Loucy (cell line): ENCODE data around the gene TMEM69.

ENCODE experiments used
- H2AFZ ChIP-seq: fragments of 200-600 bp; sonication (generic); 2 replicates; pipeline ENCODE4 v1.6.0; 2016; ENCODE audit warnings: antibody characterized with exemption, mild to moderate bottlenecking, low read length, moderate library complexity
- H3F3A ChIP-seq: fragments of 200-600 bp; 2 replicates; pipeline ENCODE4 v1.6.0; 2016; ENCODE audit warnings: antibody characterized with exemption, low read depth, mild to moderate bottlenecking
- H3K27me3 ChIP-seq: fragments of 200-600 bp; sonication (generic); 2 replicates; pipeline ENCODE4 v1.6.1; 2014; ENCODE audit warnings: low read length, mild to moderate bottlenecking; ENCODE audit not compliant: insufficient read depth, poor library complexity, severe bottlenecking
- H3K36me3 ChIP-seq: fragments of 200-600 bp; sonication (generic); 2 replicates; pipeline ENCODE4 v1.6.1; 2016; ENCODE audit warnings: low read length; ENCODE audit not compliant: insufficient read depth
- H3K4me1 ChIP-seq: fragments of 200-600 bp; sonication (generic); 2 replicates; pipeline ENCODE4 v1.5.1; 2014; ENCODE audit warnings: low read length, mild to moderate bottlenecking; ENCODE audit not compliant: insufficient read depth, poor library complexity, severe bottlenecking
- H3K4me2 ChIP-seq: fragments of 200-600 bp; sonication (generic); 2 replicates; pipeline ENCODE4 v1.6.0; 2014; ENCODE audit warnings: antibody characterized with exemption, low read length, low read depth, mild to moderate bottlenecking; ENCODE audit not compliant: poor library complexity, severe bottlenecking
- H3K4me3 ChIP-seq: fragments of 200-600 bp; sonication (generic); 2 replicates; pipeline ENCODE4 v1.5.1; 2014; ENCODE audit warnings: low read length, mild to moderate bottlenecking, mixed read lengths; ENCODE audit not compliant: poor library complexity, severe bottlenecking
- H3K79me2 ChIP-seq: fragments of 200-600 bp; sonication (generic); 2 replicates; pipeline ENCODE4 v1.6.1; 2014; ENCODE audit warnings: low read length; ENCODE audit not compliant: insufficient read depth
- H3K9ac ChIP-seq: fragments of 200-600 bp; sonication (generic); 2 replicates; pipeline ENCODE4 v1.6.0; 2014; ENCODE audit warnings: mild to moderate bottlenecking, low read depth, low read length, moderate library complexity; ENCODE audit not compliant: poor library complexity, severe bottlenecking
- H3K9me2 ChIP-seq: fragments of 200-600 bp; sonication (generic); replicated peaks from 2 replicates; pipeline ENCODE4 v1.6.1; 2016; ENCODE audit warnings: low read depth, low read length, mixed read lengths
- H3K9me3 ChIP-seq: fragments of 200-600 bp; sonication (generic); 2 replicates; pipeline ENCODE4 v1.6.1; 2014; ENCODE audit warnings: mild to moderate bottlenecking, antibody characterized with exemption, low read length, low read depth; ENCODE audit not compliant: insufficient read depth
- H4K20me1 ChIP-seq: fragments of 200-600 bp; sonication (generic); 2 replicates; pipeline ENCODE4 v1.6.0; 2014; ENCODE audit warnings: antibody characterized with exemption, low read length, mild to moderate bottlenecking; ENCODE audit not compliant: insufficient read depth, poor library complexity, severe bottlenecking
- CTCF ChIP-seq: fragments of 200-600 bp; sonication (generic); conservative IDR thresholded peaks from 2 replicates; pipeline ENCODE4 v1.5.1; 2014; ENCODE audit warnings: mild to moderate bottlenecking, antibody characterized with exemption, low read length
- EZH2phosphoT487 ChIP-seq: fragments of 200-600 bp; IDR thresholded peaks from 2 replicates; pipeline ENCODE4 v1.6.1; 2018; ENCODE audit warnings: antibody characterized with exemption, mild to moderate bottlenecking, moderate library complexity, borderline replicate concordance

Gene TMEM69

GRCh38 chr1:45694823-45695222, 6.8 kb downstream of the TMEM69 start:
- Histone ChIP-seq H4K20me1 (no peaks in the 10 kb centered on the region), H3K9ac (no peak overlapping the region), H3K27me3 (no peaks in the 10 kb centered on the region), H3K4me2 (no peak overlapping the region), H3F3A (no peaks in the 10 kb centered on the region; the same call in 1 of the 2 replicates), H3K36me3 (peaks cover 24% of the 10 kb centered on the region; the same call in 1 of the 2 replicates), H3K9me3 (no peaks in the 10 kb centered on the region), H3K4me1 (peaks cover 3% of the 10 kb centered on the region), H3K9me2 (no peaks in the 10 kb centered on the region), H3K79me2 (peaks cover 17% of the 10 kb centered on the region), H3K4me3 (no peak overlapping the region), H2AFZ (no peak overlapping the region)
- TF ChIP-seq EZH2phosphoT487 (no peak), CTCF (no peak)

GRCh38 chr1:45704637-45705036, 16.7 kb downstream of the TMEM69 start:
- no peaks in the 10 kb centered on the region for H3F3A ChIP-seq
- H3K79me2 ChIP-seq, result no peaks in the 10 kb centered on the region
- no peaks in the 10 kb centered on the region for H3K9me2 ChIP-seq
- no peak overlapping the region for H2AFZ ChIP-seq
- H3K9me3 ChIP-seq, result no peaks in the 10 kb centered on the region
- H3K27me3 ChIP-seq, result no peaks in the 10 kb centered on the region
- no peaks in the 10 kb centered on the region for H4K20me1 ChIP-seq
- H3K36me3 ChIP-seq, result no peaks in the 10 kb centered on the region
- no peak overlapping the region for H3K4me2 ChIP-seq
- no peaks in the 10 kb centered on the region for H3K4me1 ChIP-seq
- H3K4me3 ChIP-seq, result no peak overlapping the region
- no peak overlapping the region for H3K9ac ChIP-seq
- no peak for TF ChIP-seq EZH2phosphoT487
- TF ChIP-seq CTCF, result no peak

GRCh38 chr1:45713711-45714110, 25.7 kb downstream of the TMEM69 start:
- H4K20me1 ChIP-seq, result no peaks in the 10 kb centered on the region
- no peaks in the 10 kb centered on the region for H3K9me3 ChIP-seq
- no peaks in the 10 kb centered on the region for H3K9me2 ChIP-seq
- H3K79me2 ChIP-seq, result no peaks in the 10 kb centered on the region
- H3K36me3 ChIP-seq, result no peaks in the 10 kb centered on the region
- H3F3A ChIP-seq, result no peaks in the 10 kb centered on the region
- no peak overlapping the region for H2AFZ ChIP-seq
- no peak for TF ChIP-seq EZH2phosphoT487
- TF ChIP-seq CTCF, result no peak
- H3K4me2 ChIP-seq, result no peak overlapping the region
- no peak overlapping the region for H3K9ac ChIP-seq
- H3K4me3 ChIP-seq, result no peak overlapping the region
- no peaks in the 10 kb centered on the region for H3K4me1 ChIP-seq
- no peaks in the 10 kb centered on the region for H3K27me3 ChIP-seq
